K562 (cell line): Measurements from ENCODE around the gene ERRFI1. TPM values are rescaled to one million over a fixed set of nuclear protein-coding genes. Genes with fewer than 3 reads are reported as not detected.

Experiments used
- ATAC-seq: fragments of 200-7000 bp; cut with Tn5 transposase; 3 replicates; pipeline ENCODE4 v1.9.1; 2020; ENCODE audit warnings: moderate library complexity
- BruUV-seq: library from RNA; stranded (reverse); fragments of 400-500 nt; replicated peaks from 2 replicates; lab custom pipeline; 2021; lab: Mats Ljungman, UMichigan
- CTCF ChIA-PET: fragments of 300-600 bp; formaldehyde crosslinking; extraction: SDS; loops from one replicate; lab custom pipeline; 2021; ENCODE audit warnings: low intra/inter-chr PET ratio; lab: Yijun Ruan, JAX
- POLR2A ChIA-PET: fragments of 300-600, 350-650 bp; sonication (Branson Sonifier 250); formaldehyde crosslinking; extraction: SDS; loops from one replicate; lab custom pipeline; 2021; ENCODE audit warnings: antibody characterized with exemption, inconsistent platforms; lab: Yijun Ruan, JAX
- DNase-seq, 4 experiments: peaks; one replicate each; pipeline versions ENCODE4 v3.0.0 to v3.0.0-alpha.2; 2011 to 2018; ENCODE audit warnings: low spot score in 3 of 4, mixed read lengths in 3 of 4; ENCODE audit errors: extremely low read depth in 1 of 4
- FAIRE-seq: peaks from 2 replicates; lab custom pipeline; 2011; peaks lifted over from hg19 to GRCh38; lab: Jason Lieb, UNC
- H2AFZ ChIP-seq: 2 replicates; pipeline ENCODE4 v1.6.0; 2011; ENCODE audit warnings: low read depth, low read length, control low read depth, inconsistent platforms
- H3K27ac ChIP-seq: fragments of 200-600 bp; 3 replicates; pipeline ENCODE4 v1.8.0; 2011; ENCODE audit warnings: low read depth, mild to moderate bottlenecking, control low read depth, inconsistent platforms, low read length, moderate library complexity, mixed read lengths; ENCODE audit errors: extremely low read depth
- H3K27me3 ChIP-seq, 2 experiments: fragments of 300-600 bp in 1 of 2; 2 replicates in 1 of 2; 3 replicates in 1 of 2; pipeline versions ENCODE4 v1.6.0 to v1.8.0; 2011; ENCODE audit warnings: inconsistent platforms in 2 of 2, low read length in 2 of 2, mild to moderate bottlenecking in 1 of 2, mixed read lengths in 1 of 2, moderate library complexity in 1 of 2; ENCODE audit not compliant: control insufficient read depth in 2 of 2, insufficient read depth in 2 of 2
- H3K36me3 ChIP-seq: fragments of 300-600 bp; 3 replicates; pipeline ENCODE4 v1.8.0; 2011; ENCODE audit warnings: mild to moderate bottlenecking, low read length, inconsistent platforms; ENCODE audit not compliant: control insufficient read depth, insufficient read depth
- H3K4me1 ChIP-seq, 2 experiments: fragments of 200-600 bp in 1 of 2; replicated peaks in 1 of 2; 2 replicates in 1 of 2; 3 replicates in 1 of 2; pipeline versions ENCODE4 v1.5.1 to v1.8.0; 2011; ENCODE audit warnings: inconsistent platforms in 2 of 2, low read length in 2 of 2, mild to moderate bottlenecking in 1 of 2, mixed read lengths in 1 of 2, moderate library complexity in 1 of 2; ENCODE audit not compliant: control insufficient read depth in 2 of 2, insufficient read depth in 2 of 2
- H3K4me2 ChIP-seq: 2 replicates; pipeline ENCODE4 v1.6.1; 2011; ENCODE audit warnings: low read length, control low read depth, inconsistent platforms, mixed read lengths; ENCODE audit not compliant: insufficient read depth
- H3K4me3 ChIP-seq: fragments of 200-600 bp; sonication (generic), shearing (Covaris generic); 2 replicates; pipeline ENCODE4 v1.5.1; 2016; ENCODE audit warnings: control low read depth, inconsistent platforms
- H3K79me2 ChIP-seq: fragments of 200-600 bp; 3 replicates; pipeline ENCODE4 v1.8.0; 2011; ENCODE audit warnings: low read length, inconsistent platforms; ENCODE audit not compliant: control insufficient read depth, insufficient read depth
- H3K9ac ChIP-seq, 2 experiments: 2 replicates each; pipeline versions ENCODE4 v1.6.0 to v1.6.1; 2011; ENCODE audit warnings: low read depth in 2 of 2, low read length in 2 of 2, control low read depth in 1 of 2, inconsistent platforms in 1 of 2, mild to moderate bottlenecking in 1 of 2, mixed read lengths in 1 of 2; ENCODE audit not compliant: insufficient read depth in 1 of 2
- H3K9me1 ChIP-seq: one replicate; pipeline ENCODE4 v1.6.0; 2011; ENCODE audit warnings: inconsistent platforms, mild to moderate bottlenecking, low read length, moderate library complexity; ENCODE audit not compliant: control insufficient read depth, insufficient read depth
- H3K9me3 ChIP-seq: replicated peaks from 2 replicates; pipeline ENCODE4 v1.5.1; 2011; ENCODE audit warnings: low read depth, low read length, inconsistent platforms; ENCODE audit not compliant: control insufficient read depth, insufficient read depth
- H4K20me1 ChIP-seq: replicated peaks from 2 replicates; pipeline ENCODE4 v1.6.1; 2011; ENCODE audit warnings: low read length, inconsistent platforms, mixed read lengths; ENCODE audit not compliant: control insufficient read depth, insufficient read depth
- EGR1 ChIP-seq: fragments of 450-650 bp; conservative IDR thresholded peaks from 2 replicates; pipeline ENCODE4 v1.6.1; 2017; ENCODE audit warnings: mild to moderate bottlenecking
- FOXK2 ChIP-seq, 2 experiments: fragments of 450-650 bp; IDR thresholded peaks in 1 of 2; conservative IDR thresholded peaks in 1 of 2; 2 replicates each; pipeline ENCODE4 v1.6.1; 2016; ENCODE audit warnings: low read depth in 2 of 2, mild to moderate bottlenecking in 1 of 2
- IFI16 ChIP-seq: fragments of 250-450 bp; sonication (Bioruptor Pico); IDR thresholded peaks from 2 replicates; pipeline ENCODE4 v2.1.2; 2022; ENCODE audit warnings: mild to moderate bottlenecking, inconsistent platforms
- IRF2 ChIP-seq: sonication (generic); formaldehyde crosslinking; IDR thresholded peaks from 2 replicates; pipeline ENCODE4 v1.8.1; 2022; ENCODE audit warnings: mild to moderate bottlenecking, missing genetic modification reagents
- RBM39 ChIP-seq: fragments of 200-400 bp; formaldehyde crosslinking; optimal IDR thresholded peaks from 2 replicates; pipeline ENCODE3; 2018; ENCODE audit warnings: low read depth, low read length
- ZBTB40 ChIP-seq, 2 experiments: fragments of 450-650 bp in 1 of 2; sonication (generic) in 1 of 2; formaldehyde crosslinking in 1 of 2; IDR thresholded peaks; 2 replicates each; pipeline versions ENCODE4 v1.7.1 to v1.9.0; 2016 to 2022; ENCODE audit warnings: inconsistent platforms in 1 of 2, mild to moderate bottlenecking in 1 of 2, missing genetic modification reagents in 1 of 2
- ZNF717 ChIP-seq: fragments of 250-450 bp; sonication (Bioruptor Pico); IDR thresholded peaks from 2 replicates; pipeline ENCODE4 v1.5.0; 2021
- WGBS: fragments of 100-300 bp; shearing (Covaris generic); methylation state at CpG from one replicate; pipeline ENCODE4 v1.1.6; 2016; ENCODE audit warnings: low coverage, mixed read lengths; ENCODE audit not compliant: insufficient coverage; ENCODE audit errors: missing lambda C conversion rate; 5-methylcytosine and 5-hydroxymethylcytosine counted together
- in situ Hi-C: fragments of 300-500 bp; cut with MboI; formaldehyde crosslinking; loops from 4 replicates; pipeline ENCODE4 v1.15.0; 2018; ENCODE audit warnings: inconsistent platforms, mixed read lengths
- intact Hi-C: fragments of 100-400 bp; cut with micrococcal nuclease; formaldehyde crosslinking; loops from 2 replicates; pipeline ENCODE4 v1.14.2; 2022
- polyA plus RNA-seq, 8 experiments: library from polyadenylated mRNA; depleted of rRNA in 4 of 8; stranded (reverse) in 5 of 8; unstranded in 3 of 8; fragments of >200 nt; fragmentation: Nextera tagmentation in 2 of 8; fragmentation: Illumina TruSeq in 1 of 8; extraction: Ambion mirVana in 2 of 8; extraction: Trizol in 1 of 8; gene quantifications; 2 replicates each; pipeline versions ENCODE4 v1.2.1 to v1.2.3, GENCODE V29; 2011 to 2014; ENCODE audit warnings: inconsistent platforms in 1 of 8, missing spikeins in 1 of 8
- total RNA-seq, 7 experiments: library from RNA; depleted of rRNA in 6 of 7; stranded (reverse); fragments of >200 nt in 6 of 7; fragmentation: Illumina TruSeq in 2 of 7; extraction: Trizol in 2 of 7; gene quantifications; 2 replicates each; pipeline versions ENCODE4 v1.2.1 to v1.2.3, GENCODE V29; 2011 to 2021; ENCODE audit warnings: low replicate concordance in 1 of 7
- TF ChIP-seq, protein P1 (sequence below): fragments of 450-650 bp; IDR thresholded peaks from 2 replicates; pipeline ENCODE4 v1.6.1; 2014; ENCODE audit warnings: low read depth, mild to moderate bottlenecking, moderate library complexity, borderline replicate concordance
- TF ChIP-seq, protein P2 (sequence below): sonication (generic); formaldehyde crosslinking; IDR thresholded peaks from 2 replicates; pipeline ENCODE4 v1.9.0; 2022; ENCODE audit warnings: mild to moderate bottlenecking, missing genetic modification reagents

The ERRFI1 gene
- total and polyA plus RNA-seq, 9 of the 15 experiments (the other 6 are each of a cell fraction or from before 2014, with no cell fraction given): 0.67 to 4.4 (median 1.1) TPM

DNA sequence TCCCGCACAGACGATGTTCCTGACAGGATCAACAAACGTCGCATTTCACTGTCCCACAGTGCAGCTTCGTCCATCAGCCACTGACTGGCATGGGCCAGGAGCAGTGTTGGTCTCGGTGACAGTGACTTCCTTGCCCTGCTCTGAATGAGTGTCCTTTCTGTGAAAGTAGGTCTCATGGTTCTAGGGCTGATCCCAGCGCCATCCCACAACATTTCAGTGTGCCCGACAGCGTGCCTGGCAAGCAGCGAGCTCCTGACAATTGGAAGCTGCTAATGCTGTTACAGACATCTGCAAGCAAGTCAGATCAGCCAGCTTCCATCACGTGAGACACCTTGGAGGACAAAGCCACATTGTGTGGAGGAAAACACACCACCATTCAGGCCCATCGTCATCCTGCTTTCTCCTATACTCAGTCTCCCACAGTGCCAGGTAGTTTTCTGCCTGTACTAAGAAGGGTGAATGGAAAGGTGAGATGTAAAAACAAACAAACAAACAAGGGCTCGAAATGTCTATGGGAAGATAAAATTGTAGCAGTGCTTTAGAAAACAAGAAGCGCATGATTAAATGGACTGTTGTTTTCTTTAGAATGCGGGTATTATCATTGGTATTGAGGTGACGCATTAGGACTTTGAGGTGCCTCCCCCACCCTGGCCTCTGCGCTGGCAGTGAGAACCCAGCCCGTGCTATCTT is 21.9 kb downstream of the ERRFI1 start:
- Histone ChIP-seq H3K9me3 (no peaks in the 10 kb centered on the region), H2AFZ (peak overlapping the region; percentile 56), H3K9ac (peak overlapping the region in 1 of 2 experiments; percentile 3; a peak in 2 of 4 replicates), H3K9me1 (no peaks in the 10 kb centered on the region), H3K27ac (peak overlapping the region; percentile 72; the same call in 2 of the 3 replicates), H3K79me2 (no peaks in the 10 kb centered on the region), H3K36me3 (peaks cover 2% of the 10 kb centered on the region; the same call in 1 of the 3 replicates), H3K4me3 (no peak overlapping the region), H3K4me1 (peaks cover 22 to 42% of the 10 kb centered on the region in 2 experiments), H3K27me3 (no peaks in the 10 kb centered on the region), H3K4me2 (peak overlapping the region; percentile 71), H4K20me1 (no peaks in the 10 kb centered on the region; the same call in 1 of the 2 replicates)
- POLR2A ChIA-PET: no interaction called here
- intact Hi-C loops (no loop called here), in situ Hi-C loops (no loop called here)
- no peak for FAIRE-seq
- no TSS peak for BruUV-seq
- DNase-seq: no peak
- ATAC-seq: peak; percentile 9; the same call in 2 of the 3 replicates
- WGBS: 48% methylated on average over 18 of the region's 18 CpGs
- CTCF ChIA-PET: interaction anchor here (0.6 kb wide), 1 partner anchor 97 kb away, joined by 4 read pairs; no protein-coding TSS in a partner anchor
- TF ChIP-seq ZBTB40 (IDR thresholded peaks at IDR 0.05) (0 out of 2 replicates have a peak, but pooled peaks have one; percentile 30), ZBTB40 (CRISPR knock-in tag; IDR thresholded peaks at IDR 0.05) (no peak), EGR1 (0 out of 2 replicates have a peak, but pooled peaks have one; percentile 45), ZNF717 (CRISPR knock-in tag) (no peak), FOXK2 (conservative IDR thresholded peaks at IDR 0.05 in 1 of 2, IDR thresholded peaks at IDR 0.05 in 1 of 2; ENCODE audit: low read depth in 2 of 2) (no peak; a peak in 1 of 4 replicates), IRF2 (CRISPR knock-in tag) (no peak), IFI16 (CRISPR knock-in tag) (no peak), RBM39 (peak; percentile 46)
- TF ChIP-seq, protein P1, sequence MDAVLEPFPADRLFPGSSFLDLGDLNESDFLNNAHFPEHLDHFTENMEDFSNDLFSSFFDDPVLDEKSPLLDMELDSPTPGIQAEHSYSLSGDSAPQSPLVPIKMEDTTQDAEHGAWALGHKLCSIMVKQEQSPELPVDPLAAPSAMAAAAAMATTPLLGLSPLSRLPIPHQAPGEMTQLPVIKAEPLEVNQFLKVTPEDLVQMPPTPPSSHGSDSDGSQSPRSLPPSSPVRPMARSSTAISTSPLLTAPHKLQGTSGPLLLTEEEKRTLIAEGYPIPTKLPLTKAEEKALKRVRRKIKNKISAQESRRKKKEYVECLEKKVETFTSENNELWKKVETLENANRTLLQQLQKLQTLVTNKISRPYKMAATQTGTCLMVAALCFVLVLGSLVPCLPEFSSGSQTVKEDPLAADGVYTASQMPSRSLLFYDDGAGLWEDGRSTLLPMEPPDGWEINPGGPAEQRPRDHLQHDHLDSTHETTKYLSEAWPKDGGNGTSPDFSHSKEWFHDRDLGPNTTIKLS: peak; percentile 25; the same call in 1 of the 2 replicates
- TF ChIP-seq, protein P2, sequence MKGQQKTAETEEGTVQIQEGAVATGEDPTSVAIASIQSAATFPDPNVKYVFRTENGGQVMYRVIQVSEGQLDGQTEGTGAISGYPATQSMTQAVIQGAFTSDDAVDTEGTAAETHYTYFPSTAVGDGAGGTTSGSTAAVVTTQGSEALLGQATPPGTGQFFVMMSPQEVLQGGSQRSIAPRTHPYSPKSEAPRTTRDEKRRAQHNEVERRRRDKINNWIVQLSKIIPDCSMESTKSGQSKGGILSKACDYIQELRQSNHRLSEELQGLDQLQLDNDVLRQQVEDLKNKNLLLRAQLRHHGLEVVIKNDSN (CRISPR knock-in tag): peak; percentile 21; the same call in 1 of the 2 replicates
